Measurements from ENCODE around the gene IREB2.

- no peak for TF ChIP-seq CTCF (IDR thresholded peaks at IDR 0.05 in 4 of 5, conservative IDR thresholded peaks at IDR 0.05 in 1 of 5)
- TF ChIP-seq POLR2A (IDR thresholded peaks at IDR 0.05): no peak
Measured at GRCh38 chr15:78450285-78450858, 12.4 kb downstream of the IREB2 start.

All from gastrocnemius medialis (tissue), 4 donors.